Karpas-422 (cell line): ENCODE data around the gene TUBGCP4. TPM values are rescaled to one million over a fixed set of nuclear protein-coding genes. Genes with fewer than 3 reads are reported as not detected.

Experiments
- DNase-seq: peaks from one replicate; pipeline ENCODE4 v3.0.0-alpha.2; 2015
- H2AFZ ChIP-seq: fragments of 200-600 bp; sonication (generic); 2 replicates; pipeline ENCODE4 v1.6.1; 2014; ENCODE audit warnings: antibody characterized with exemption, low read length, mixed read lengths
- H3K27ac ChIP-seq: fragments of 200-600 bp; sonication (generic); 2 replicates; pipeline ENCODE4 v1.5.1; 2014; ENCODE audit warnings: mild to moderate bottlenecking, low read length, moderate library complexity
- H3K27me3 ChIP-seq: fragments of 200-600 bp; sonication (generic); 2 replicates; pipeline ENCODE4 v1.6.1; 2014; ENCODE audit warnings: low read length, mixed read lengths
- H3K36me3 ChIP-seq: fragments of 200-600 bp; sonication (generic); 2 replicates; pipeline ENCODE4 v1.6.1; 2014; ENCODE audit warnings: low read length, mixed read lengths; ENCODE audit not compliant: insufficient read depth
- H3K4me1 ChIP-seq: fragments of 200-600 bp; sonication (generic); 2 replicates; pipeline ENCODE4 v1.6.1; 2014; ENCODE audit warnings: mild to moderate bottlenecking, low read length, mixed read lengths
- H3K4me2 ChIP-seq: fragments of 200-600 bp; sonication (generic); 2 replicates; pipeline ENCODE4 v1.6.1; 2014; ENCODE audit warnings: low read length, low read depth, mild to moderate bottlenecking; ENCODE audit not compliant: poor library complexity, severe bottlenecking
- H3K4me3 ChIP-seq: fragments of 200-600 bp; sonication (generic); 2 replicates; pipeline ENCODE4 v1.5.1; 2014; ENCODE audit warnings: mild to moderate bottlenecking, antibody characterized with exemption, low read length, mixed read lengths
- H3K79me2 ChIP-seq: fragments of 200-600 bp; sonication (generic); 2 replicates; pipeline ENCODE4 v1.6.1; 2014; ENCODE audit warnings: mild to moderate bottlenecking, low read length, mixed read lengths
- H3K9ac ChIP-seq: fragments of 200-600 bp; sonication (generic); 2 replicates; pipeline ENCODE4 v1.6.0; 2014; ENCODE audit warnings: low read length
- H3K9me2 ChIP-seq: fragments of 200-600 bp; sonication (generic), shearing (Covaris generic); replicated peaks from 2 replicates; pipeline ENCODE4 v1.6.0; 2014; ENCODE audit warnings: mild to moderate bottlenecking, low read length, moderate library complexity; ENCODE audit not compliant: insufficient read depth
- H3K9me3 ChIP-seq: fragments of 300-700, 200-600 bp; sonication (generic); 2 replicates; pipeline ENCODE4 v1.6.1; 2014; ENCODE audit warnings: low read length, mixed read lengths
- H4K20me1 ChIP-seq: fragments of 200-600 bp; sonication (generic); 2 replicates; pipeline ENCODE4 v1.6.1; 2014; ENCODE audit warnings: mild to moderate bottlenecking, antibody characterized with exemption, low read length, low read depth; ENCODE audit not compliant: insufficient read depth
- total RNA-seq: library from RNA; depleted of rRNA; stranded (reverse); fragments of >200 nt; shearing (Covaris generic); gene quantifications from 2 replicates; pipeline ENCODE4 v1.2.3, GENCODE V29; 2014; ENCODE audit warnings: low replicate concordance

TUBGCP4 gene
- total RNA-seq, 1 experiment from 2014 or later, result 35.0 TPM

- H3K4me3 ChIP-seq, result no peak overlapping the region
- no peak overlapping the region for H2AFZ ChIP-seq
- no peaks in the 10 kb centered on the region for H3K4me1 ChIP-seq
- H3K27ac ChIP-seq, result no peak overlapping the region
- H3K27me3 ChIP-seq, result no peaks in the 10 kb centered on the region
- H3K36me3 ChIP-seq, result peaks cover 46% of the 10 kb centered on the region; the same call in 1 of the 2 replicates
- no peaks in the 10 kb centered on the region for H3K9me2 ChIP-seq
- H3K9ac ChIP-seq, result no peak overlapping the region
- no peak overlapping the region for H3K4me2 ChIP-seq
- no peaks in the 10 kb centered on the region for H3K9me3 ChIP-seq
- no peaks in the 10 kb centered on the region for H4K20me1 ChIP-seq
- H3K79me2 ChIP-seq, result no peaks in the 10 kb centered on the region
- DNase-seq, result no peak
Measured at GRCh38 chr15:43347114-43347513, 23.8 kb upstream of the TUBGCP4 start.

GRCh38 chr15:43352693-43353382 lies 18.1 kb upstream of the TUBGCP4 start:
- Histone ChIP-seq H3K27me3 (no peaks in the 10 kb centered on the region), H3K36me3 (peaks cover 22% of the 10 kb centered on the region), H3K27ac (no peak overlapping the region), H4K20me1 (no peaks in the 10 kb centered on the region), H3K9ac (no peak overlapping the region), H3K4me3 (no peak overlapping the region), H3K79me2 (no peaks in the 10 kb centered on the region), H3K9me3 (no peaks in the 10 kb centered on the region), H3K4me1 (no peaks in the 10 kb centered on the region), H3K9me2 (no peaks in the 10 kb centered on the region), H2AFZ (no peak overlapping the region), H3K4me2 (no peak overlapping the region)
- DNase-seq, result no peak

- DNase-seq, result no peak
- H3K9ac ChIP-seq, result no peak overlapping the region
- peaks cover 52% of the 10 kb centered on the region for H3K9me3 ChIP-seq
- peaks cover 24% of the 10 kb centered on the region for H3K79me2 ChIP-seq
- no peaks in the 10 kb centered on the region for H3K4me1 ChIP-seq
- H2AFZ ChIP-seq, result no peak overlapping the region
- H3K27ac ChIP-seq, result no peak overlapping the region
- H3K4me3 ChIP-seq, result no peak overlapping the region
- no peaks in the 10 kb centered on the region for H3K9me2 ChIP-seq
- peaks cover 76% of the 10 kb centered on the region for H3K36me3 ChIP-seq
- no peaks in the 10 kb centered on the region for H4K20me1 ChIP-seq
- H3K27me3 ChIP-seq, result no peaks in the 10 kb centered on the region
- H3K4me2 ChIP-seq, result no peak overlapping the region
Measured at GRCh38 chr15:43360821-43361220, 10.1 kb upstream of the TUBGCP4 start.

- H3K9me3 ChIP-seq, result peaks cover 53% of the 10 kb centered on the region
Measured at GRCh38 chr15:43361313-43361903, 9.5 kb upstream of the TUBGCP4 start.

GRCh38 chr15:43370310-43370974 lies 459 bp upstream of the TUBGCP4 start:
- Histone ChIP-seq H3K79me2 (peaks cover 85% of the 10 kb centered on the region), H3K4me3 (peak overlapping the region; percentile 76), H4K20me1 (peaks cover 3% of the 10 kb centered on the region; the same call in 1 of the 2 replicates), H3K27ac (peak overlapping the region; percentile 20; the same call in 1 of the 2 replicates), H3K9me3 (peaks cover 10% of the 10 kb centered on the region; the same call in 1 of the 2 replicates), H3K9ac (peak overlapping the region; percentile 85), H3K4me2 (peak overlapping the region; percentile 91), H3K9me2 (no peaks in the 10 kb centered on the region), H3K4me1 (peaks cover 25% of the 10 kb centered on the region), H2AFZ (0 out of 2 replicates have a peak overlapping the region, but pooled peaks have one; percentile 12), H3K36me3 (peaks cover 46% of the 10 kb centered on the region), H3K27me3 (no peaks in the 10 kb centered on the region)
- no peak for DNase-seq

More at GRCh38 chr15:43361313-43361903, 9.5 kb upstream of the TUBGCP4 start:
- Histone ChIP-seq H3K27ac (no peak overlapping the region), H4K20me1 (no peaks in the 10 kb centered on the region), H3K9me2 (no peaks in the 10 kb centered on the region), H3K4me3 (no peak overlapping the region), H3K4me2 (no peak overlapping the region), H3K9ac (no peak overlapping the region), H3K79me2 (peaks cover 28% of the 10 kb centered on the region), H3K27me3 (no peaks in the 10 kb centered on the region), H3K4me1 (no peaks in the 10 kb centered on the region), H2AFZ (no peak overlapping the region), H3K36me3 (peaks cover 82% of the 10 kb centered on the region)
- DNase-seq, result no peak

- Histone ChIP-seq H3K4me1 (peaks cover 13% of the 10 kb centered on the region), H3K27ac (no peak overlapping the region), H4K20me1 (peaks cover 3% of the 10 kb centered on the region; the same call in 1 of the 2 replicates), H3K9me3 (no peaks in the 10 kb centered on the region), H3K36me3 (peaks cover 53% of the 10 kb centered on the region), H3K9me2 (no peaks in the 10 kb centered on the region), H3K4me2 (no peak overlapping the region), H2AFZ (no peak overlapping the region), H3K79me2 (peaks cover 72% of the 10 kb centered on the region), H3K4me3 (no peak overlapping the region), H3K9ac (no peak overlapping the region), H3K27me3 (no peaks in the 10 kb centered on the region)
- peak; percentile 83 for DNase-seq
Measured at GRCh38 chr15:43376017-43376705, 5.3 kb downstream of the TUBGCP4 start.

GRCh38 chr15:43378601-43379000 lies 7.7 kb downstream of the TUBGCP4 start:
- no peak overlapping the region for H3K4me3 ChIP-seq

GRCh38 chr15:43382310-43382709 lies 11.4 kb downstream of the TUBGCP4 start:
- Histone ChIP-seq H4K20me1 (no peaks in the 10 kb centered on the region), H3K4me1 (no peaks in the 10 kb centered on the region), H3K27ac (no peak overlapping the region), H3K9ac (no peak overlapping the region), H3K9me2 (no peaks in the 10 kb centered on the region), H3K27me3 (no peaks in the 10 kb centered on the region), H3K4me2 (no peak overlapping the region), H2AFZ (no peak overlapping the region), H3K4me3 (no peak overlapping the region), H3K36me3 (peaks cover 68% of the 10 kb centered on the region), H3K79me2 (peaks cover 14% of the 10 kb centered on the region), H3K9me3 (no peaks in the 10 kb centered on the region)
- DNase-seq, result no peak

More at GRCh38 chr15:43378601-43379000, 7.7 kb downstream of the TUBGCP4 start:
- H3K4me2 ChIP-seq, result no peak overlapping the region
- no peak for DNase-seq
- no peak overlapping the region for H2AFZ ChIP-seq
- H3K9me2 ChIP-seq, result no peaks in the 10 kb centered on the region
- H3K27ac ChIP-seq, result no peak overlapping the region
- H3K79me2 ChIP-seq, result peaks cover 49% of the 10 kb centered on the region
- no peaks in the 10 kb centered on the region for H3K4me1 ChIP-seq
- H3K9me3 ChIP-seq, result no peaks in the 10 kb centered on the region
- H3K9ac ChIP-seq, result no peak overlapping the region
- no peaks in the 10 kb centered on the region for H3K27me3 ChIP-seq
- peaks cover 65% of the 10 kb centered on the region for H3K36me3 ChIP-seq
- H4K20me1 ChIP-seq, result no peaks in the 10 kb centered on the region
